ENCODE results near the gene UBD.

The UBD gene

GRCh38 chr6:29525311-29525639 lies 34.3 kb downstream of the UBD start:
- no peak for TF ChIP-seq CTCF (conservative IDR thresholded peaks at IDR 0.05; ENCODE audit: control insufficient read depth, insufficient read depth, low read depth, low read length)
- DNase-seq (ENCODE audit: low read depth) = no peak
- H3K4me3 ChIP-seq (ENCODE audit: control insufficient read depth, low read depth, low read length) = no peak overlapping the region

GRCh38 chr6:29524444-29525310 lies 34.9 kb downstream of the UBD start:
- H3K4me3 ChIP-seq (ENCODE audit: control insufficient read depth, low read depth, low read length) = no peak overlapping the region
- TF ChIP-seq CTCF (conservative IDR thresholded peaks at IDR 0.05; ENCODE audit: control insufficient read depth, insufficient read depth, low read depth, low read length) = no peak
- no peak for DNase-seq (ENCODE audit: low read depth)

GRCh38 chr6:29524044-29524443 lies 35.5 kb downstream of the UBD start:
- no peak overlapping the region for H3K4me3 ChIP-seq (ENCODE audit: control insufficient read depth, low read depth, low read length)
- DNase-seq (ENCODE audit: low read depth) = no peak
- no peak for TF ChIP-seq CTCF (conservative IDR thresholded peaks at IDR 0.05; ENCODE audit: control insufficient read depth, insufficient read depth, low read depth, low read length)

- no peak for DNase-seq (ENCODE audit: low read depth)
- no peak overlapping the region for H3K4me3 ChIP-seq (ENCODE audit: control insufficient read depth, low read depth, low read length)
- TF ChIP-seq CTCF (conservative IDR thresholded peaks at IDR 0.05; ENCODE audit: control insufficient read depth, insufficient read depth, low read depth, low read length) = no peak
Measured at GRCh38 chr6:29522227-29522626, 37.3 kb downstream of the UBD start.

- no peak for DNase-seq (ENCODE audit: low read depth)
- TF ChIP-seq CTCF (conservative IDR thresholded peaks at IDR 0.05; ENCODE audit: control insufficient read depth, insufficient read depth, low read depth, low read length) = no peak
- H3K4me3 ChIP-seq (ENCODE audit: control insufficient read depth, low read depth, low read length) = no peak overlapping the region
Measured at GRCh38 chr6:29521006-29521680, 38.4 kb downstream of the UBD start.

GRCh38 chr6:29520232-29520631 lies 39.3 kb downstream of the UBD start:
- H3K4me3 ChIP-seq (ENCODE audit: control insufficient read depth, low read depth, low read length) = no peak overlapping the region
- no peak for DNase-seq (ENCODE audit: low read depth)
- no peak for TF ChIP-seq CTCF (conservative IDR thresholded peaks at IDR 0.05; ENCODE audit: control insufficient read depth, insufficient read depth, low read depth, low read length)
